ENCODE data around the gene CPNE8.

DNA sequence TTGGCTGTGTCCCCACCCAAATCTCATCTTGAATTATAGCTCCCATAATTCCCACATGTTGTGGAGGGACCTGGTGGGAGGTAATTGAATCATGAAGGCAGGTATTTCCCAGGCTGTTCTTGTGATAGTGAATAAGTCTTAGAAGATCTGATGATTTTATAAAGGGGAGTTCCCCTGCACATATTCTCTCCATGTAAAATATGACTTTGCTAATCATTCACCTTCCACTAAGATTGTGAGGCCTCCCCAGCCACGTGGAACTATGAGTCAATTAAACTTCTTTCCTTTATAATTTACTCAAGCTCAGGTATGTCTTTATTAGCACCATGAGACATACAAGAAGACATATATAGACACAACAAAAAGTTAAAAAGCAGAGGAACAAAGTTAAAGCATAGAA lies 120.0 kb downstream of the CPNE8 start:
- no peak for TF ChIP-seq ZNF274 (IDR thresholded peaks at IDR 0.05; ENCODE audit: low read depth, low read length)
- no peak for TF ChIP-seq YY1 (IDR thresholded peaks at IDR 0.05; ENCODE audit: insufficient read depth, insufficient read length)
